Bone marrow (tissue), 2 donors: ENCODE data around the gene GATA1.
"Not testable (repeated sequence)": the region's sequence is repeated elsewhere in the genome, so short reads cannot be mapped to it uniquely, and the experiment has no call there.

Experiments used
- DNase-seq, 2 donors: peaks; one replicate each; lab custom pipeline; 2025; lab: John Stamatoyannopoulos, UW

The GATA1 gene

DNA sequence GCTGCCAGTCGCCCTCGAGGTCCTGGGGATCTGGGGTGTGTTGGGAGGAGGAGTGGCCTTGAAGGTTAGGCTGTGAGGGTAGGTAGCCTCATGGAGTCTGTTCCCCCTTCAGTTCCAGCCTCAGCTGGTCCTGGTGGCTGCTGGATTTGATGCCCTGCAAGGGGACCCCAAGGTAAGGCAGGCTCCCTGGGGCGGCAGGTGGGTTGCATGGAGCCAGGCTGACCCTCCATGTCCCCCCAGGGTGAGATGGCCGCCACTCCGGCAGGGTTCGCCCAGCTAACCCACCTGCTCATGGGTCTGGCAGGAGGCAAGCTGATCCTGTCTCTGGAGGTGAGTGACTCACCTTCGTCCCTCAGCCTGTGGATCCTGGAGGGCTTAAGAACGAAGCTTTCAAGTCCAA lies 28.3 kb downstream of the GATA1 start:
- DNase-seq, result no peak

GRCh38 chrX:48815266-48815665 lies 28.9 kb downstream of the GATA1 start:
- no peak for DNase-seq

DNA sequence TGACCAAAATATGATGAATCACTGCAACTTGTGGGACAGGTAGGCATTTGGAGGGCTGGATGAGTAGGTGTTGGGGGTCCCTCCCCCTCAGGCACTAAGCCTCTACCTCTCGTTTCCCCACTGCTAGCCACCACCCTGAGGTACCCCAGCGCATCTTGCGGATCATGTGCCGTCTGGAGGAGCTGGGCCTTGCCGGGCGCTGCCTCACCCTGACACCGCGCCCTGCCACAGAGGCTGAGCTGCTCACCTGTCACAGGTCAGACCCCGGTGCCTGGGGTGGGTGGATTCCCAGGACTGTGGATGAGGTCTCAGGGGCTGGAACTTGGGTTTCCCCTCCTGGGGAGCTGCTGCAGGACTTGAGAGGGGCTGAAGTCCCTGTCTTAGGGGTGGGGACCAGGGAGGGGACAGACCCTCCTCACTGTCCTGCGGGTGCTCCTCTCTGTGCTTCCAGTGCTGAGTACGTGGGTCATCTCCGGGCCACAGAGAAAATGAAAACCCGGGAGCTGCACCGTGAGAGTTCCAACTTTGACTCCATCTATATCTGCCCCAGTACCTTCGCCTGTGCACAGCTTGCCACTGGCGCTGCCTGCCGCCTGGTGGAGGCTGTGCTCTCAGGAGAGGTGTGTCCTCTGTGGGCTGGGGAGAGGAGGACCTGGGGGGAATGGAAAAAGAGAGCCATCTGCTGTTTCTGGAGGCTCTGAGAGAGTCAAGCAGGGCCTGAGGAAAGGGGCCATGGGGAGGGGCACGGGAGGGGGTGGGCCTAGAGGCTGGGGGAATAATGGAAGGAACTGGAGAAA lies 29.8 kb downstream of the GATA1 start:
- DNase-seq, result no peak

GRCh38 chrX:48818098-48818497 lies 31.7 kb downstream of the GATA1 start:
- DNase-seq, result no peak

GRCh38 chrX:48818866-48819265 lies 32.5 kb downstream of the GATA1 start:
- no peak for DNase-seq

DNA sequence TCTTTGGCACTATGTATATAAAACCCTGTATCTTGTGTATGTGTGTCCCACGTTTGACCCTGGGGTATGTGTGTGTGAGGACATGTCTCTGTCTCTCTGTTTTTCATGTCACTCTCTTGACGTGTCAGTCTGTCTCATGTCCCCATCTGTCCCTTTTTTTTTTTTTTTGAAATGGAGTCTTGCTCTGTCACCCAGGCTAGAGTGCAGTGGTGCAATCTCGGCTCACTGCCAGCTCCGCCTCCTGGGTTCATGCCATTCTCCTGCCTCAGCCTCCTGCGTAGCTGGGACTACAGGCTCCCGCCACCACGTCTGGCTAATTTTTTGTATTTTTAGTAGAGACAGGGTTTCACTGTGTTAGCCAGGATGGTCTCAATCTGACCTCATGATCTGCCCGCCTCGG lies 33.0 kb downstream of the GATA1 start:
- not testable (repeated sequence) for DNase-seq

DNA sequence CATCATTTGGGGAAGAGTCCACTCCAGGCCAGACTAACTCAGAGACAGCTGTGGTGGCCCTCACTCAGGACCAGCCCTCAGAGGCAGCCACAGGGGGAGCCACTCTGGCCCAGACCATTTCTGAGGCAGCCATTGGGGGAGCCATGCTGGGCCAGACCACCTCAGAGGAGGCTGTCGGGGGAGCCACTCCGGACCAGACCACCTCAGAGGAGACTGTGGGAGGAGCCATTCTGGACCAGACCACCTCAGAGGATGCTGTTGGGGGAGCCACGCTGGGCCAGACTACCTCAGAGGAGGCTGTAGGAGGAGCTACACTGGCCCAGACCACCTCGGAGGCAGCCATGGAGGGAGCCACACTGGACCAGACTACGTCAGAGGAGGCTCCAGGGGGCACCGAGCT lies 36.7 kb downstream of the GATA1 start:
- no peak for DNase-seq

DNA sequence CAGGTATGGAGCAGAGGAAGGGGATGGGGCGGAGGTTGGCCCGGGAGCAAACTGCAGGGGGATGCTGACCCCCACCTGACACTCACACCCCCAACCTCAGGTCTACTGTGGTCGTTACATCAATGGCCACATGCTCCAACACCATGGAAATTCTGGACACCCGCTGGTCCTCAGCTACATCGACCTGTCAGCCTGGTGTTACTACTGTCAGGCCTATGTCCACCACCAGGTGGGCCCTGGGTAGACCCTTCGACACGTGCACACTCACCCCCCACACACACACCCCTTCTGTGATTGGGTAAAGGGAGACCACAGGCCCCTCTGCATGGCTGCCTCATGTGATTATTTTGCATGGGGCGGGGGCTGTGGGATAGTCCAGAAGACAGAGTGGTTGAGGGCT lies 37.7 kb downstream of the GATA1 start:
- DNase-seq, result no peak

DNA sequence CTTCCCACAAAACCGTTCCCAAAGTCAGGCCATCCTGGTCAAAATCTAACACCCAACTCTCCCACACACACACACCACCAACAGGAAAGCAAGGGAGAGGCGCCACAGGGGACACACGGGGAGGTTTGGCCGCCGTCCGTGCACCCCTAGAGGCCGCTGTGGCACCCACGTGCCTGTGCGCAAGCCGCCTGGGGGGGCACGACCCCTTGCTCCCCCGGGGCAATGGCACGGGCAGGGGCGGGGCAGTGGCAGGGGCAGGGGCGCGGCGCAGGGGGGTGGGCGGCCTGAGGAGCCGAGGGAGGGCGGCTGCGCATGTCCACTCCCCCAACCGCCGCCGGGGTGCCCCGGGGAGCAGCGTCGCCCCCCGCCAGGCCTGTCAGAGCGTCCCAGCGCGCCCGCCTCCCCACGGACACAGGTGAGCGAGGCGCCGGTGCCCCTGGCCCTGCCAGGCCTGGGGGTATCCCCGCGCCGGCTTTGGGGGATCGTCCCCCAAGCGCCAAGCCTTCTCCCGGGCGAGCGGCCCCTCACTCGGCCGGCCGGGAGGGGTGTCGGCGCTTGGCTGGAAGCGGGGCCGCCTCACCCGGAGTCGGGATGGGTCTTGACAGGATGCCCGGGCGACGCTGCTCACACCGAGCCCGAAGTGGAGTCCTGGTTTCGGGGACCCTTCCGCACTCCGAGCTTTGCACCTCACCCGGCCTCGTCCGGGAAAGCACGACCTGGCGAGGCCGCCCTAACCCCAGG lies 39.9 kb downstream of the GATA1 start, which contains the start of gene ERAS:
Gene ERAS, plus strand, starts transcription at position 379 of the 741 bp plus-strand sequence. CDS start 2,611 bp downstream, outside the sequence.
- no peak for DNase-seq

DNA sequence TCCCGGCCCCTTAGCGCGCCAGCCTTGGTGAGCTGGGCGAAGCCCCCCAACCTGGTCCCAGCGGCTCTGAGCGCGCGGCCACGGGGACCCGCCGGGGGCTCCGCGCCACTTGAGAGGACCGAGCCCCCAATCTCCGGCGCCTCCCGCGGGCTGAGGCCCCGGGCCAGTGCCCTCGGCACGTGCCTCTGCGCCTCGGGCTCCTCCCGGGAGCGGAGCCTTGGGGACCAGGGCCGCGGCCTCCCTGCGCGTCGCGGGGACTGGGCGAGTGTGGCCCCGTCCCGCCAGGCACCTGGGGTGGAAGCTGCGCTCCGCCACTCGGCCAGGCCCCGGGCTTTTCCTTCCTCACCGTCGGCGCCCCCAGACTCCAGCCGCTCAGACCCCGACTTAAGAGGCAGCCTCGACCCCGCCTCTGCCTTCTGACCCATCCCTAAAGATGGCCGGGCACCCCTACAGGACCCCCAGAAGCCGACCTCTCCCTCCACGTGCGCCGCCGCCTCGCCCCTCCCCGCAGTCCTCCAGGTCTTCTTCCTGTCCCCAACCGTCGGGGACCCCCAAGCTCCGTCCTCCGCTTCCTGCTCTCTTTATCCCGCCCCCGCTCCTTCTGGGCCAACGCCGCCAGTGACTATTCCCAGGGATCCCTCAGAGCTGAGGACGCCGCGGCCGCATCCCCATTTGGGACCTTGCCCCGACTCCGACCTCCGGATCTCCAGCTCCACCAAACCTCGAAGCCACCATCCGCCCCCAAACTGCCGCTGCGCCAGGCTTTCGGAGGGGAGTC lies 40.7 kb downstream of the GATA1 start:
- DNase-seq, result no peak

DNA sequence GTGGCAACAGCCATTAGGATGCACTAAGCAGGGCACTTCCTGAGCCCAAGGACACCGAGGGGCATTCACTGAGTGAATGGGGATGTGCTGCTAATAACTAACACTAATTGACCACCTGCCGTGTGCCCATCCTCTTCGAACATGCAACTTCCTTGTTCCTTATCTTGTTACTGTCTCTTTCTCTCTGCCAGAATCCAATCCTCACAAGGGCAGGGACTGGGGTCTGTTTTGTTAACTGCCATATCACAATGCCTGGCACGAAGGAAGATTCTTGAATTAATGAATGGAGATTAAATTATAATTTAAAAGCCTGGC lies 41.2 kb downstream of the GATA1 start:
- no peak for DNase-seq

- DNase-seq, result no peak
These were observed 42.8 kb downstream of the GATA1 start for GRCh38 chrX:48829016-48829735.

DNA sequence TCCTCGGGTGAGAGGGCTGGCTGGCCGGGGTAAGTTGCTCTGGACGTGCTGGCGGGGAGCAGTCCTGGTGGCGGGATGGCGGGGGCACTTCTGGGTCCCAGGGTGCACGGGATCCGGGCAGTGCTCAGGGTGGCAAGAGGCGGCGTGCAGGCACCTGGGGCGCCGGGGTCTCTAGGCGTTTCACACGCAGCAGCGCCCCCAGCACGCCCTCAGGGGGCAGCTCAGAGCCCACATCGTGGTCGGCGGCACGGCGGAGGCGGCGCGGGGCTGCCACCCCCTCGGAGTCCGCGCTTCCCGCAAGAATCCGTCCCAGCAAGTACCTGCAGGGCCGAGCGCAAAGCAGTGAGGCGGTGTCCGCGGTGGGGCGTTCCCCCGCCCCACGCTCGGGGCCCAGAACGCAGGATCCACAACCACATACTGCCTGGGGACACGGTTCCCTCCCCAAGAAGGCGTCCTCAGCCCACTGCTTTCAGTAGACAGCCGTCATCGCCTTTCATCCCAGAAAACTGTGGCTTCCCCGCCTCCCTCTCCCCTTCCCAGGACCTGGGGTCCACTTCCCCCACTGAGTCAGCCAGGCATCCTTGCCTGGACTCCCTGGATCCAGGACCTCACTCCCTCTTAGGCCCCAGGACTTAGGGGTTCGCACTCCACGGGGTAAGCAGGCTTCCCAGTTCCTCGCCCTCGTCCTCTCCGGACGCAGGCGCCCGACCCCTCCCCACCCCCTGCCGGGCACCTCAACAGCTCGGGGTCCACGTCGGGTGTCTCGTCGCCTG lies 44.9 kb downstream of the GATA1 start:
- DNase-seq, result no peak

- no peak for DNase-seq
These were observed 45.5 kb downstream of the GATA1 start for GRCh38 chrX:48831909-48832291.

DNA sequence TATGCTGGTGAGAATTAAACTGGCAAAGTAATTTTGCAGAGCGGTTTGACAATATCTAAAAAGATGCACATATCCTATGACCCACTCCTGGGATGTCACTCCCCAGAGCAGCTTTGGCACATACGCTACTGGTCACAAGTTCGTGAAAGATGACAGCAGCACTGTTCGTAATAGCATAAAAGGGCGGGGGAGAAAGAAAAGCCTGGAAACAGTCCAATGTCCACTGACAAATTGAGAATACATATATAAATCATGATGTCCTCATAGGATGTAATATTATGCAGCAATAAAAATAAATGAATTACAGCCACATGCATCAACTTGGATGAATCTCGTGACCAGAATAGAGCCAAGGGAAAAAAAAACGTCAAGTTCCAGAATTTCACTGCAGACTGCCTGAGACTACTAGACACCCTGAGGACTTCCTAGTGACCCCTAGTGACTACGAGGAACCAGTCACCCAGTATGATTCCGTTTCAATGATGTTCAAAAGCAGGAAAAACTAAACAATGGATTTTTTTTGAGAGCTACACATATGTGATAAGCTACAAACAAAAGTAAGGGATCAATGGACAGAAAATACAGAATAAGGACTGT lies 47.2 kb downstream of the GATA1 start:
- no peak for DNase-seq

DNA sequence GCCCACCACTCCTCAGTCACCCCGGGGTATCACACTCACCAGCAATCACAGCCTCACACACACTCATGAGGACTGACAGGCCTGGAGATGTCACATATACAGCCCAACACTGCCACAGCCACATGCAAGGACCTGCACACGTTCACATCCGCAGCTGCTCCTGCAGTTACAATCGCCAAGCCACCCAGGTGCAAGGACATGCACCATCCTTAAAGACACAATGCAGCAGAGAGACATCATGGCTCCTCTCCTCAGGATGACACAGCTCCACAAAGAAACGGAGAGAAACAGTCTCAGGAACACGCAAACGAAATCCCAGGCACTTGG lies 48.0 kb downstream of the GATA1 start:
- no peak for DNase-seq

DNA sequence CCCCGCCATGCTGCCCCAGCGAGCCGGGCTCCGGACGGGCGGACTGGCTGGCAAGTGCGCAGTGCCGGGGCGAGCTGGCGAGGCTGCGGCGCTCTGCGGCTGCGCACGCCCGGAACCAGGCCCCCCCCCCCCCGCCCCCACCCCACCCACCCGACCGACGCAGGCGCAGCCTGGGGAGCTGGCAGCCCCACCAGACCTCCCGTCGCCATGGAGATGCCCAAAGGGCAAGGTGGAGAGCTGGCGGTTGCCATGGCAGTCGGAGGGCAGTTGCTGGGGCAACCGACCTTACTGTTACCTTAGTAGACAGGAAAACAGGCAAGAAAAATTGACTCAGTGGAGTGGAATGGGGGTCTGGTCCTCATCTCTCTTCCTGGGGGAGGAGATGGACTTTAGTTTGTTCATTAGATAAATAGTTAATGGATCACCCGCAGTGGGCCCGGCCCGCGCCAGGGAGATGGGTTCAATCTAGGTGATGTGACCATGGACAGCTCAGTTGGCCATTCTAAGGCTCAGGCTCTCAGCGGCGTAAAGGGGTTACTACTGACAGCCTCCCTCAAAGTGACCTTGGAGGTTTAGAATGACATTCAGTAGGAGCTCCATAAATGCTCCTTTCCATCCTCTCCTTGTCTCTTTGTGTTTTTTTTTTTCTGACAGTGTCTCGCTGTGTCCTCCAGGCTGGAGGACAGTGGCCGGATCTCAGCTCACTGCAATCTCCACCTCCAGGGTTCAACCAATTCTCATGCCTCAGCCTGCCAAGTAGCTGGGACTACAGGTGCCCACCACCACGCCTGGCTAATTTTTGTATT lies 49.3 kb downstream of the GATA1 start, which contains the start of gene PCSK1N:
Gene PCSK1N, minus strand, starts transcription at position 87 of the 806 bp plus-strand sequence. Its CDS starts 78 bp downstream, at position 9.
- DNase-seq, result no peak

DNA sequence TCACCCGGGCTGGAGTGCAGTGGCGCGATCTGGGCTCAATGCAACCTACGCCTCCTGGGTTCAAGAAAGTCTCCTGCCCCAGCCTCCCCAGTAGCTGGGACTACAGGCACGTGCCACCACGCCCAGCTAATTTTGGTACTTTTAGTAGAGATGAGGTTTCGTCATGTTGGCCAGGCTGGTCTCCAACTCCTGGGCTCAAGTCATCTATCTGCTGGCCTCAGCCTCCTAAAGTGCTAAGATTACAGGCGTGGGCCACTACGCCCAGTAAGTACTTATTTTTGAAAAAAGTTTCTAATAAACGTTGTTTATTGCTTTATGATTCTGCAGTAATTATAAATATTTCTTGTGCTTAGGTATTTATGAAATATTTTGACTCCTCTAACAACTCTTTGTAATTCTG lies 53.3 kb downstream of the GATA1 start:
- DNase-seq, result no peak
